Transverse colon (tissue), 3 donors: ENCODE measurements around the gene SLC22A3.

ENCODE experiments used
- POLR2A ChIP-seq: fragments of 450-650 bp; IDR thresholded peaks from one replicate; pipeline ENCODE4 v1.6.1; 2016; ENCODE audit warnings: antibody characterized with exemption, mild to moderate bottlenecking, moderate library complexity
- TF ChIP-seq, protein P1 (sequence below), 5 experiments: fragments of 200-600 bp in 3 of 5; fragments of 450-650 bp in 2 of 5; sonication (generic) in 3 of 5; IDR thresholded peaks; 1 replicate in 2 of 5; 2 replicates in 3 of 5; pipeline ENCODE4 v1.5.1; 2016 to 2017; ENCODE audit warnings: antibody characterized with exemption in 5 of 5, inconsistent platforms in 3 of 5, mild to moderate bottlenecking in 2 of 5, moderate library complexity in 1 of 5

GRCh38 chr6:160420969-160421556 lies 72.9 kb downstream of the SLC22A3 start:
- no peak for TF ChIP-seq POLR2A
- TF ChIP-seq, protein P1, sequence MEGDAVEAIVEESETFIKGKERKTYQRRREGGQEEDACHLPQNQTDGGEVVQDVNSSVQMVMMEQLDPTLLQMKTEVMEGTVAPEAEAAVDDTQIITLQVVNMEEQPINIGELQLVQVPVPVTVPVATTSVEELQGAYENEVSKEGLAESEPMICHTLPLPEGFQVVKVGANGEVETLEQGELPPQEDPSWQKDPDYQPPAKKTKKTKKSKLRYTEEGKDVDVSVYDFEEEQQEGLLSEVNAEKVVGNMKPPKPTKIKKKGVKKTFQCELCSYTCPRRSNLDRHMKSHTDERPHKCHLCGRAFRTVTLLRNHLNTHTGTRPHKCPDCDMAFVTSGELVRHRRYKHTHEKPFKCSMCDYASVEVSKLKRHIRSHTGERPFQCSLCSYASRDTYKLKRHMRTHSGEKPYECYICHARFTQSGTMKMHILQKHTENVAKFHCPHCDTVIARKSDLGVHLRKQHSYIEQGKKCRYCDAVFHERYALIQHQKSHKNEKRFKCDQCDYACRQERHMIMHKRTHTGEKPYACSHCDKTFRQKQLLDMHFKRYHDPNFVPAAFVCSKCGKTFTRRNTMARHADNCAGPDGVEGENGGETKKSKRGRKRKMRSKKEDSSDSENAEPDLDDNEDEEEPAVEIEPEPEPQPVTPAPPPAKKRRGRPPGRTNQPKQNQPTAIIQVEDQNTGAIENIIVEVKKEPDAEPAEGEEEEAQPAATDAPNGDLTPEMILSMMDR (IDR thresholded peaks at IDR 0.05), result no peak
